AG04449 (cell line): ENCODE measurements around the gene SLIT3.

Experiments used
- CTCF ChIA-PET: fragments of 350-600 bp; formaldehyde crosslinking; extraction: SDS; loops from one replicate; lab custom pipeline; 2021; ENCODE audit warnings: antibody characterized with exemption; lab: Yijun Ruan, JAX
- POLR2A ChIA-PET: fragments of 400-600, 350-600 bp; formaldehyde crosslinking; extraction: SDS; loops from one replicate; lab custom pipeline; 2020; ENCODE audit warnings: antibody characterized with exemption, inconsistent platforms; lab: Yijun Ruan, JAX
- DNase-seq: peaks from one replicate; pipeline ENCODE4 v3.0.0-alpha.2; 2010; ENCODE audit warnings: low read depth, low spot score
- H3K4me3 ChIP-seq: 2 replicates; pipeline ENCODE4 v1.5.1; 2011; ENCODE audit warnings: low read depth, mild to moderate bottlenecking, control low read depth, low read length
- CTCF ChIP-seq: IDR thresholded peaks from one replicate; pipeline ENCODE4 v1.5.1; 2011; ENCODE audit warnings: mild to moderate bottlenecking, moderate library complexity, low read length, control low read depth, inconsistent platforms; ENCODE audit not compliant: insufficient read depth; ENCODE audit errors: missing control alignments

SLIT3 gene

DNA sequence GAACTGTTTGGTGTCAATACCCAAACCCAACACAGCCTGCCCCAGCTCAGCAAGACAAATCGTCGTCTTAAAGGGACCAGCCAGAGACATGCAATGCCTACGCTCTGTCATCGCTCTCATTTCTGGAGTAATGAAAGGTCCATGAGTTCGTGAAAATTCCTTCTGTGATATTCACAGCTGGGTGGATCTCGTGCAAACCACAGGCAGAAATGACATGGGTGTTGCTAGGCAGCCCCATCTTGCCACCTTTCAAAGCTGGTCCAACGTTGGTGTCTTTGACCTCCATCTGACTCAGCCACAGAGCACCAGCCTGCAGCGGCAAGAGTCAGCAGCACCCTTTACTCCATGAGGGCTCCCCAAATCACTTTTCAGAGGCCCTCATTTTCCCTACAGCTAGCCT is 215.3 kb downstream of the SLIT3 start:
- TF ChIP-seq CTCF, result no peak
- ChIA-PET CTCF (interaction anchor here (2.3 kb wide), 1 partner anchor 9 kb away, joined by 6 read pairs; no protein-coding TSS in a partner anchor), POLR2A (no interaction called here)
- no peak for DNase-seq
- H3K4me3 ChIP-seq, result no peak overlapping the region

GRCh38 chr5:169085212-169085611 is 215.7 kb downstream of the SLIT3 start:
- H3K4me3 ChIP-seq, result no peak overlapping the region
- no peak for DNase-seq
- ChIA-PET CTCF (interaction anchor here (2.3 kb wide), 1 partner anchor 10 kb away, joined by 6 read pairs; no protein-coding TSS in a partner anchor), POLR2A (no interaction called here)
- no peak for TF ChIP-seq CTCF

DNA sequence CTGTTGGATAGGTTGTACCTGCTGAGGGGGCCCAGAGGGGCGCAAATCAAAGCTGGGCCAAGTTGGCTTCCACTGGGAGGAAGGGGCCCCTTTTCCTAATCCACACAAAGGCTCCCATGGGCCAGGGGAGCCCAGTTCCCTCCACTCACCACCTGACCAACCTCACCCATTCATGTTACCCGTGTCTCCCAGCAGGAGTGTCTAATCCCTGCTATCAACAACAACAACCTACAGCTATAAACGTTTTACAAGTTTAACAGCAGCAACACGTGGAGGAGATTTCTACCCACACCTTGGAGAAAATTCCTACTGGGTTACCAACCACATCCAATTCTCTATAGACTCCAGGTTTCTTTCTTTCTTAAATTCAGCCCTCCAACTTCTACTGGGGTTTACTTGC is 216.2 kb downstream of the SLIT3 start:
- no peak overlapping the region for H3K4me3 ChIP-seq
- POLR2A ChIA-PET, result no interaction called here
- DNase-seq, result no peak
- CTCF ChIA-PET, result no interaction called here
- TF ChIP-seq CTCF, result no peak

- no peak for DNase-seq
Observed at GRCh38 chr5:169083394-169084018, 217.4 kb downstream of the SLIT3 start.

DNA sequence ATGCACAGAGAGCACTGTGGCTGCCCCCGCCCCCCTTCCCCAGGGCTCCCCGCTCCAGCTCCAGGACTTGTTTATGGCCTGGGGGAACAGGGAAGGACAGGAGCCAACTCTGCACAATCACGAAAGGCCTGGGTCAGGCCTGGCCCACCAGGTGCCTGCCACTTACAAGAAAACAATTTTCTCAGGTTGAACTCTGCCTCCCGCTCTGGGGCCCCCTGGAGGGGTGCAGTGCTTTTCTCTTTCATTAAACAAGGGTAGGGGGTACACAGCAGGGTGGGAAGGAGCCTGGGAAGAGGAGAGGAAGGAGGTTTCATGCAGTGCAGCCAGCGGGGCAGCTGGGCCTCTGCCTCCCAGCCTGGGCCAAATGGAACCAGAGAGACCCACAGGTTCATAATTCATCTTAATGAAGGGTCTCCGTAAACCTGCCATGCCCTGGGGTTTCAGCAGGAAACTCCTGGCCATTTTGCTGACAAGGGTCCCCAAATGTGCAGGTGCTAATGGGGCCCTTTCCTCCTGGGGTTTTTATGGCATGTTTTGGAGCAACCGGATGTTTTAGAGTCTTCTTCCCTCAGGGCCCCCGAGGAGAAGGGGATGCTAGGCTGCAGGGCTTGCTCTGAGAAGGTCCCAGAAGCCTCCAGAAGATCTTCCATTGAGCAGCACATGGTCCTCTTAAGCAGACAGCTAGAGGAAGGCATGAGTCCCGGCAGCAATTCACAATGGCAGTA is 219.8 kb downstream of the SLIT3 start:
- ChIA-PET CTCF (no interaction called here), POLR2A (no interaction called here)
- H3K4me3 ChIP-seq, result no peak overlapping the region
- no peak for TF ChIP-seq CTCF
- DNase-seq, result no peak

More at GRCh38 chr5:169083394-169084018, 217.4 kb downstream of the SLIT3 start:
- CTCF ChIA-PET, result no interaction called here
- H3K4me3 ChIP-seq, result no peak overlapping the region
- no peak for TF ChIP-seq CTCF
- POLR2A ChIA-PET, result interaction anchor here (0.6 kb wide), 1 partner anchor 63 kb away, joined by 8 read pairs; no protein-coding TSS in a partner anchor

- TF ChIP-seq CTCF, result no peak
- DNase-seq, result no peak
Observed at GRCh38 chr5:169080448-169080911, 220.5 kb downstream of the SLIT3 start.

More at GRCh38 chr5:169080448-169080911, 220.5 kb downstream of the SLIT3 start:
- POLR2A ChIA-PET, result no interaction called here
- CTCF ChIA-PET, result no interaction called here
- H3K4me3 ChIP-seq, result no peak overlapping the region
